ENCODE results near the gene SUN1.
A peak's percentile ranks its signal among the peaks of the same experiment; 100 is the strongest.

SUN1 gene

GRCh38 chr7:874031-874749, 41.9 kb downstream of the SUN1 start:
- FAIRE-seq (no peak), DNase-seq (ENCODE audit: extremely low spot score, insufficient read length, low read depth) (no peak)

- FAIRE-seq (no peak), DNase-seq (ENCODE audit: extremely low spot score, insufficient read length, low read depth) (no peak)
These were observed 42.8 kb downstream of the SUN1 start for GRCh38 chr7:875051-875450.

GRCh38 chr7:875476-876076, 43.3 kb downstream of the SUN1 start:
- FAIRE-seq (no peak), DNase-seq (ENCODE audit: extremely low spot score, insufficient read length, low read depth) (no peak)

GRCh38 chr7:876077-876971, 44.0 kb downstream of the SUN1 start, which contains the start of gene GET4:
Gene GET4 (plus strand): TSS chr7:876554. CDS start chr7:876646, 92 bp downstream.
- FAIRE-seq = peak; percentile 90
- DNase-seq (ENCODE audit: extremely low spot score, insufficient read length, low read depth) = peak; percentile 75

GRCh38 chr7:876972-877311, 44.7 kb downstream of the SUN1 start:
- FAIRE-seq = no peak
- no peak for DNase-seq (ENCODE audit: extremely low spot score, insufficient read length, low read depth)

- no peak for DNase-seq (ENCODE audit: extremely low spot score, insufficient read length, low read depth)
- FAIRE-seq = no peak
These were observed 45.3 kb downstream of the SUN1 start for GRCh38 chr7:877312-878232.

- no peak for DNase-seq (ENCODE audit: extremely low spot score, insufficient read length, low read depth)
- FAIRE-seq = no peak
These were observed 46.8 kb downstream of the SUN1 start for GRCh38 chr7:879093-879492.

- DNase-seq (ENCODE audit: extremely low spot score, insufficient read length, low read depth) = no peak
- no peak for FAIRE-seq
These were observed 47.4 kb downstream of the SUN1 start for GRCh38 chr7:879706-880105.

- no peak for FAIRE-seq
- no peak for DNase-seq (ENCODE audit: extremely low spot score, insufficient read length, low read depth)
These were observed 48.2 kb downstream of the SUN1 start for GRCh38 chr7:880450-880849.

- DNase-seq (ENCODE audit: extremely low spot score, insufficient read length, low read depth) (no peak), FAIRE-seq (no peak)
These were observed 49.4 kb downstream of the SUN1 start for GRCh38 chr7:881441-882234.

GRCh38 chr7:882336-883035, 50.2 kb downstream of the SUN1 start:
- no peak for FAIRE-seq
- no peak for DNase-seq (ENCODE audit: extremely low spot score, insufficient read length, low read depth)

GRCh38 chr7:883055-884021, 51.1 kb downstream of the SUN1 start:
- no peak for DNase-seq (ENCODE audit: extremely low spot score, insufficient read length, low read depth)
- no peak for FAIRE-seq

GRCh38 chr7:884191-885003, 52.1 kb downstream of the SUN1 start:
- DNase-seq (ENCODE audit: extremely low spot score, insufficient read length, low read depth) = no peak
- no peak for FAIRE-seq

GRCh38 chr7:885261-885892, 53.1 kb downstream of the SUN1 start:
- FAIRE-seq (no peak), DNase-seq (ENCODE audit: extremely low spot score, insufficient read length, low read depth) (no peak)

GRCh38 chr7:885893-886625, 53.8 kb downstream of the SUN1 start:
- FAIRE-seq = no peak
- DNase-seq (ENCODE audit: extremely low spot score, insufficient read length, low read depth) = no peak

Data from GM18507 (cell line).